ENCODE data around the gene STIM2.

DNA sequence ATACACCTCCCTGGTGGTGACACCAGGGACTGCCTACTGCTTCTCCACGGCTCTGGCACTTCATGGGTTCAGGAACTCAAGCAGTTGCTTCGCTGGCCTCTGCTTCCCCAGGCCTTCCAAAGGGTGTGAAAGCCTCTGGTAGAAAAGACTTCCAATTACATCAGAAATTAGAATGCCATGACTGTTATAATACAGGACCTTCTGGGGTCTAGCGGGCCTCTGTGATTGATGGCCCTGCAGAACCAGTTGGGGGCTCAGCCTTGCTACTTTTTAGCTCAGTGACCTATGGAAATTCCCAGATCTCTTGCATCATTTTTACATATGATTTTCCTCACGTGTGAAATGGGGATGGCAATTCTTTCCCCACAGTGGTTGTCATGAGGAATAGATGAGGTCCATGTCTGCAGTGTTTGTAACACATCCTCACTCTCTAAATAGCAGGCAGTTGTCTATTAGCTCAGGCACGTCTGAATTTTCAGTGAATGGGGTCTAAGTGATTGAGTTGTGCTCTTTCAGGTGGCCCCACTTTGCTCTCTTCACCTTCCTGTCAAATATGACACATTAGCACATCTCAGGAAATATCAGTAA, 198.3 kb downstream of the STIM2 start:
- no peak for TF ChIP-seq GATA2 (IDR thresholded peaks at IDR 0.05; ENCODE audit: low read depth, low read length)
- no peak for TF ChIP-seq GATA3 (IDR thresholded peaks at IDR 0.05; ENCODE audit: low read depth, low read length)

Data from SH-SY5Y (cell line).